GM15510 (cell line): Measurements from ENCODE around the gene RABGAP1L.

Experiments
- POLR2A ChIP-seq: IDR thresholded peaks from 3 replicates; pipeline ENCODE4 v1.6.1; 2011; ENCODE audit warnings: borderline replicate concordance; ENCODE audit not compliant: insufficient read length; ENCODE audit errors: extremely low read depth

RABGAP1L gene

GRCh38 chr1:174583316-174583715, 424.0 kb downstream of the RABGAP1L start:
- no peak for TF ChIP-seq POLR2A

GRCh38 chr1:174584071-174584470, 424.8 kb downstream of the RABGAP1L start:
- TF ChIP-seq POLR2A = no peak

- TF ChIP-seq POLR2A = no peak
Observed at GRCh38 chr1:174605198-174605597, 445.9 kb downstream of the RABGAP1L start.

GRCh38 chr1:174606471-174606870, 447.2 kb downstream of the RABGAP1L start:
- TF ChIP-seq POLR2A = no peak

GRCh38 chr1:174623324-174624035, 464.2 kb downstream of the RABGAP1L start:
- TF ChIP-seq POLR2A = no peak

GRCh38 chr1:174626031-174627025, 467.0 kb downstream of the RABGAP1L start:
- no peak for TF ChIP-seq POLR2A

- TF ChIP-seq POLR2A = no peak
Observed at GRCh38 chr1:174637487-174637886, 478.2 kb downstream of the RABGAP1L start.

GRCh38 chr1:174639461-174639860, 480.1 kb downstream of the RABGAP1L start:
- no peak for TF ChIP-seq POLR2A

GRCh38 chr1:174640783-174641182, 481.5 kb downstream of the RABGAP1L start:
- no peak for TF ChIP-seq POLR2A

- no peak for TF ChIP-seq POLR2A
Observed at GRCh38 chr1:174642393-174642792, 483.1 kb downstream of the RABGAP1L start.

GRCh38 chr1:174643206-174643605, 483.9 kb downstream of the RABGAP1L start:
- no peak for TF ChIP-seq POLR2A

- TF ChIP-seq POLR2A = no peak
Observed at GRCh38 chr1:174652569-174653280, 493.4 kb downstream of the RABGAP1L start.

- no peak for TF ChIP-seq POLR2A
Observed at GRCh38 chr1:174654560-174654959, 495.2 kb downstream of the RABGAP1L start.

GRCh38 chr1:174656409-174657059, 497.2 kb downstream of the RABGAP1L start:
- TF ChIP-seq POLR2A = no peak
